Esophagus squamous epithelium (tissue), 5 donors: ENCODE data around the gene LENEP. TPM values are rescaled to one million over a fixed set of nuclear protein-coding genes. Genes with fewer than 3 reads are reported as not detected.
A peak's percentile ranks its signal among the peaks of the same experiment; 100 is the strongest.

Source experiments
- DNase-seq: peaks from one replicate; lab custom pipeline; 2025; lab: John Stamatoyannopoulos, UW
- H3K27ac ChIP-seq, 4 donors: fragments of 200-600 bp; sonication (generic); one replicate each; pipeline ENCODE4 v1.5.1; 2016 to 2019; ENCODE audit warnings: mild to moderate bottlenecking in 1 of 4
- H3K27me3 ChIP-seq, 4 donors: fragments of 200-600 bp; sonication (generic); 1 replicate in 3 of 4; 2 replicates in 1 of 4; pipeline versions ENCODE4 v1.5.1 to v1.6.0; 2017 to 2021; ENCODE audit warnings: antibody characterized with exemption in 1 of 4
- H3K36me3 ChIP-seq, 3 donors: fragments of 200-600 bp; sonication (generic); one replicate each; pipeline ENCODE4 v1.5.1; 2016 to 2019
- H3K4me1 ChIP-seq, 3 donors: fragments of 200-600 bp; sonication (generic); one replicate each; pipeline ENCODE4 v1.5.1; 2017 to 2019
- H3K4me3 ChIP-seq, 4 donors: fragments of 200-600 bp; sonication (generic); 1 replicate in 3 of 4; 2 replicates in 1 of 4; pipeline ENCODE4 v1.5.1; 2016 to 2019; ENCODE audit warnings: mild to moderate bottlenecking in 2 of 4, moderate library complexity in 1 of 4
- H3K9me3 ChIP-seq, 3 donors: fragments of 200-600 bp; sonication (generic); one replicate each; pipeline ENCODE4 v1.5.1; 2016 to 2019
- POLR2A ChIP-seq, 4 donors: fragments of 450-650 bp; IDR thresholded peaks; one replicate each; pipeline ENCODE4 v1.6.1; 2017; ENCODE audit warnings: antibody characterized with exemption in 4 of 4, mild to moderate bottlenecking in 4 of 4, moderate library complexity in 3 of 4
- WGBS, 2 donors: methylation state at CpG; one replicate each; pipeline ENCODE4 v1.1.5; 2018; 5-methylcytosine and 5-hydroxymethylcytosine counted together
- intact Hi-C: fragments of 100-400 bp; cut with DNase I; formaldehyde crosslinking; loops from one replicate; pipeline ENCODE4 v1.15.0; 2022
- total RNA-seq, 4 donors: library from RNA; depleted of rRNA; stranded (reverse); fragments of >200 nt; gene quantifications; one replicate each; pipeline ENCODE4 v1.1.0, GENCODE V29; 2016
- TF ChIP-seq, protein P1 (sequence below), 6 experiments: fragments of 450-650 bp in 4 of 6; fragments of 200-600 bp in 2 of 6; sonication (generic) in 2 of 6; IDR thresholded peaks; one replicate each; pipeline ENCODE4 v1.5.1; 2016 to 2019; ENCODE audit warnings: antibody characterized with exemption in 6 of 6, mild to moderate bottlenecking in 4 of 6, moderate library complexity in 4 of 6
- donor health status: DM: yes; HTN: yes; CAD: no.

LENEP gene
- total RNA-seq, 4 donors from 2014 or later: not detected

- peak overlapping the region; percentile 32 to 99 (median 70) for H3K27ac ChIP-seq
- no peak overlapping the region for H3K4me3 ChIP-seq
- H3K4me1 ChIP-seq: peaks cover 42 to 84% (median 50%) of the 10 kb centered on the region in 3 donors
- H3K27me3 ChIP-seq: no peaks in the 10 kb centered on the region
- TF ChIP-seq, protein P1, sequence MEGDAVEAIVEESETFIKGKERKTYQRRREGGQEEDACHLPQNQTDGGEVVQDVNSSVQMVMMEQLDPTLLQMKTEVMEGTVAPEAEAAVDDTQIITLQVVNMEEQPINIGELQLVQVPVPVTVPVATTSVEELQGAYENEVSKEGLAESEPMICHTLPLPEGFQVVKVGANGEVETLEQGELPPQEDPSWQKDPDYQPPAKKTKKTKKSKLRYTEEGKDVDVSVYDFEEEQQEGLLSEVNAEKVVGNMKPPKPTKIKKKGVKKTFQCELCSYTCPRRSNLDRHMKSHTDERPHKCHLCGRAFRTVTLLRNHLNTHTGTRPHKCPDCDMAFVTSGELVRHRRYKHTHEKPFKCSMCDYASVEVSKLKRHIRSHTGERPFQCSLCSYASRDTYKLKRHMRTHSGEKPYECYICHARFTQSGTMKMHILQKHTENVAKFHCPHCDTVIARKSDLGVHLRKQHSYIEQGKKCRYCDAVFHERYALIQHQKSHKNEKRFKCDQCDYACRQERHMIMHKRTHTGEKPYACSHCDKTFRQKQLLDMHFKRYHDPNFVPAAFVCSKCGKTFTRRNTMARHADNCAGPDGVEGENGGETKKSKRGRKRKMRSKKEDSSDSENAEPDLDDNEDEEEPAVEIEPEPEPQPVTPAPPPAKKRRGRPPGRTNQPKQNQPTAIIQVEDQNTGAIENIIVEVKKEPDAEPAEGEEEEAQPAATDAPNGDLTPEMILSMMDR (IDR thresholded peaks at IDR 0.05): no peak
- TF ChIP-seq POLR2A (IDR thresholded peaks at IDR 0.05): no peak
- no peaks in the 10 kb centered on the region for H3K9me3 ChIP-seq
- 69 to 70% methylated on average over 11 of the region's 11 CpGs for WGBS, 2 donors
- intact Hi-C loops: no loop called here
- no peak for DNase-seq
- H3K36me3 ChIP-seq: peaks cover 11 to 41% (median 20%) of the 10 kb centered on the region in 3 donors
Measured at GRCh38 chr1:155019377-155020245, 26.2 kb downstream of the LENEP start.

- no peaks in the 10 kb centered on the region for H3K27me3 ChIP-seq
- intact Hi-C loops: no loop called here
- H3K27ac ChIP-seq: peak overlapping the region in 1 of 4 donors; percentile 20
- no peak overlapping the region for H3K4me3 ChIP-seq
- TF ChIP-seq POLR2A (IDR thresholded peaks at IDR 0.05): no peak
- TF ChIP-seq, protein P1 (IDR thresholded peaks at IDR 0.05): no peak
- H3K9me3 ChIP-seq: no peaks in the 10 kb centered on the region
- H3K36me3 ChIP-seq: peaks cover 0 to 17% (median 0%) of the 10 kb centered on the region in 3 donors
- WGBS, 2 donors: 71 to 74% methylated on average over 6 to 8 of the region's 8 CpGs
- H3K4me1 ChIP-seq: peaks cover 20 to 77% (median 35%) of the 10 kb centered on the region in 3 donors
- no peak for DNase-seq
Measured at GRCh38 chr1:155022136-155022926, 28.9 kb downstream of the LENEP start.

GRCh38 chr1:155022927-155023236 lies 29.5 kb downstream of the LENEP start:
- peaks cover 0 to 17% (median 0%) of the 10 kb centered on the region in 3 donors for H3K36me3 ChIP-seq
- no peaks in the 10 kb centered on the region for H3K27me3 ChIP-seq
- no peak for DNase-seq
- no peak overlapping the region for H3K4me3 ChIP-seq
- peaks cover 16 to 71% (median 29%) of the 10 kb centered on the region in 3 donors for H3K4me1 ChIP-seq
- H3K27ac ChIP-seq: peak overlapping the region in 1 of 4 donors; percentile 20
- 28 to 39% methylated on average over 2 to 3 of the region's 4 CpGs for WGBS, 2 donors
- intact Hi-C loops: no loop called here
- TF ChIP-seq, protein P1 (IDR thresholded peaks at IDR 0.05): no peak
- no peaks in the 10 kb centered on the region for H3K9me3 ChIP-seq

DNA sequence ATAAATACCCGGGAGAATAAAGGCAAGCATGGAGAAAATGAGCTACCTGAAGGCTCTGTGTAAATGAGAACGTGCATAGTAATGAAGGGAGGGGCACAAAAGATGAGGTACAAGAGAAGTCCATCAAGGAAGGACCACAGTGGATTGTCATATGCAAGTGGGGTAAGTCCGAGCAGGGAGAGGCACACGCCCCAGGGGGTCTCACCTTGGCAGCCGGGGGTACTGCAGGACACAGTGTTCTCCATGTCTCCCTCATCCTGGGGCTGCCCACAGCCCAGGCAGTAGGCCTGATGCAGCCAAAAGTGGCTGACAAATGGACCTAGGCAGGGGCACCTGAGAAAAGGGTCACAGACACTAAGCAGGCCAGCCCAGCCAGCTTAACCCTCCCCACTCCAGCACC lies 30.2 kb downstream of the LENEP start:
- no peaks in the 10 kb centered on the region for H3K27me3 ChIP-seq
- H3K4me3 ChIP-seq: no peak overlapping the region
- no peak for DNase-seq
- 78 to 79% methylated on average over 4 to 5 of the region's 5 CpGs for WGBS, 2 donors
- no peaks in the 10 kb centered on the region for H3K9me3 ChIP-seq
- H3K4me1 ChIP-seq: peaks cover 8 to 64% (median 22%) of the 10 kb centered on the region in 3 donors
- TF ChIP-seq POLR2A (IDR thresholded peaks at IDR 0.05): no peak
- TF ChIP-seq, protein P1 (IDR thresholded peaks at IDR 0.05): no peak
- no peak overlapping the region for H3K27ac ChIP-seq
- intact Hi-C loops: no loop called here
- H3K36me3 ChIP-seq: peaks cover 0 to 9% (median 0%) of the 10 kb centered on the region in 3 donors

- no peak overlapping the region for H3K4me3 ChIP-seq
- H3K27me3 ChIP-seq: no peaks in the 10 kb centered on the region
- intact Hi-C loops: no loop called here
- no peak for DNase-seq
- WGBS, 2 donors: 71 to 87% methylated on average over 3 to 9 of the region's 9 CpGs
- peaks cover 1 to 57% (median 17%) of the 10 kb centered on the region in 3 donors for H3K4me1 ChIP-seq
- no peaks in the 10 kb centered on the region for H3K9me3 ChIP-seq
- TF ChIP-seq POLR2A (IDR thresholded peaks at IDR 0.05): no peak
- TF ChIP-seq, protein P1 (IDR thresholded peaks at IDR 0.05): no peak
- H3K27ac ChIP-seq: no peak overlapping the region
- peaks cover 0 to 2% (median 0%) of the 10 kb centered on the region in 3 donors for H3K36me3 ChIP-seq
Measured at GRCh38 chr1:155024315-155024714, 30.9 kb downstream of the LENEP start.
